Activated CD8-positive, alpha-beta memory T cell treated with anti-CD3 and anti-CD28 coated beads, Interleukin-2, amount 50 U/mL, for 4 hours (primary cell): ENCODE measurements around the gene GTPBP4.

Experiments used
- DNase-seq: peaks from one replicate; pipeline ENCODE4 v3.0.0-alpha.2; 2020

The GTPBP4 gene

DNA sequence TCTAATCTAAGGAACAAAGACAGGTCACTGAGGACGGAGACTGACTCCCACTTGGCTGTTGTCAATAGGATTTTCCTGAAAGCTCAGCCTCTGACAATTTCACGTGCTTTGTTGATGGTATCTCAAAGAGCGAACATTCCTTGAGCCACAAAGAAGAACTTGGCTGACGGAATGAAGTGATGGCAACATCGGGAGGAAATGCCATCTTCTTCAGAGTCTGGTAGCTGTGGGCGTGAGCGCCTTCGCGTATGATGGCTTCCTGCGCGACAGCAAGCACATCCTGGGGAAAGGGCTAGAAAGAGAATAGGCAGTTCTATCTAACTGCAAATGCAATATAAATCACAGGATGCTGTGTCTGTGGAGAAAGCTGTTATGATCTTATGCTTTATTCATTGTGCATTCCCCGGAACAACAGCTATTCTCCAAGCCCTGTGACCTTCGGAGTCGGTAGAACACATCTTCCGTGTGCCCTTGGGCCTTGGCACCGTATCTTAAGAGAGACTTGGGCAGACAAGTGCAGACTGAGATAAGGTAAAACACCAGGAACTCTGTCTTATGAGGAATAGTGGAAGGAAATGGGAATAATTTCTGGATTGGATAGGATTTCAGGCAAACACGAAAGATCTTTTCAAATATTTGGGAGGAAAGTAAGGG lies 19.6 kb upstream of the GTPBP4 start:
- no peak for DNase-seq

- DNase-seq, result no peak
Observed at GRCh38 chr10:969473-970150, 18.6 kb upstream of the GTPBP4 start.

GRCh38 chr10:970311-971149 lies 17.7 kb upstream of the GTPBP4 start:
- no peak for DNase-seq

GRCh38 chr10:971150-971542 lies 17.1 kb upstream of the GTPBP4 start:
- no peak for DNase-seq

- no peak for DNase-seq
Observed at GRCh38 chr10:971613-972012, 16.6 kb upstream of the GTPBP4 start.

- DNase-seq, result no peak
Observed at GRCh38 chr10:972763-973162, 15.5 kb upstream of the GTPBP4 start.

DNA sequence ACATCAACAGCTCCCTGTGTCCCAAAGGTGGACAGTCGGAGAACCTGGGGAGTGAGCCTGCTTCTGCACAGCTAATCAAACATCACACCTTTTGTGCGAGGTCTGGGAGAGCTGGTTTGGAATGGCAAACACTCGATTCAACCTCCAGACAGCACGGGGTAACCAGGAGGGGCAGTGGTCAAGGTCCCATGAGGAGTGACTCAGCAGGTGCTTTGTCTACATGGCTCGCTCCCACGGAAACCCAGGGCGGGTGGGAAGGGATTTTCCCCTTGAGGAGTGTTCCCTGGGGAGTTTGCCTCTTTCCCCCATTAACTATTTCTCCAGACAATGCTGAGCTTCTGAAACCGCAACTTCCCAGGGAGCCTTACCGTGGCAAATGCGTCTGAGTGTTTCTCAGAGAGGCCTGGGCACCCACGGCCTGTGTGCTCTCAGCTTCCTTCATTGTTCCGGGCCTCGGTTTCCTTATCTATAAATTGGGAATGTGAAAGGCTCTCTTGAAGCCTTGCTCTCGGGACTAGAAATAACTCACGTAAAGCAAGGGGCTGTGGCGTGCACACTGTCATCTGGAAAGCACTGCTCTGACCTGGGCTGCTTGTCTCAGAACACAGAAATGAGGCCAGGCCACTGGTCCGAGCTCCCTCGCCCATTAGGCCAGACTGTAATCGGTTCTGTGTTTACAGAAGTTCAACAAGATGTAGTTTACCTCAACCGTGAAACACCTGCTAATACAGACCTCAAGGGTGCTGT lies 14.0 kb upstream of the GTPBP4 start:
- DNase-seq, result no peak

GRCh38 chr10:974785-975074 lies 13.5 kb upstream of the GTPBP4 start:
- no peak for DNase-seq

DNA sequence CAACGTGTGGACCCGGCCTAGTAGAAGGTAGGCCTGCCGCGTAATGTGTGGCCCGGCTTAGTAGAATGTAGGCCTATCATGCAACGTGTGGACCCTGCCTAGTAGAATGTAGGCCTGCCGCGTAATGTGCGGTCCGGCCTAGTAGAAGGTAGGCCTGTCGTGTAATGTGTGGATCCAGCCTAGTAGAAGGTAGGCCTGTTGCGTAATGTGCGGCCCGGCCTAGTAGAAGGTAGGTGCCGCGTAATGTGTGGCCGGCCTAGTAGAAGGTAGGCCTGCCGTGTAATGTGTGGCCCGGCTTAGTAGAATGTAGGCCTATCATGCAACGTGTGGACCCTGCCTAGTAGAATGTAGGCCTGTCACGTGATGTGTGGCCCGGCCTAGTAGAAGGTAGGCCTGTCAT lies 11.9 kb upstream of the GTPBP4 start:
- no peak for DNase-seq

GRCh38 chr10:978826-979421 lies 9.3 kb upstream of the GTPBP4 start:
- no peak for DNase-seq

GRCh38 chr10:980468-981093 lies 7.7 kb upstream of the GTPBP4 start:
- no peak for DNase-seq

DNA sequence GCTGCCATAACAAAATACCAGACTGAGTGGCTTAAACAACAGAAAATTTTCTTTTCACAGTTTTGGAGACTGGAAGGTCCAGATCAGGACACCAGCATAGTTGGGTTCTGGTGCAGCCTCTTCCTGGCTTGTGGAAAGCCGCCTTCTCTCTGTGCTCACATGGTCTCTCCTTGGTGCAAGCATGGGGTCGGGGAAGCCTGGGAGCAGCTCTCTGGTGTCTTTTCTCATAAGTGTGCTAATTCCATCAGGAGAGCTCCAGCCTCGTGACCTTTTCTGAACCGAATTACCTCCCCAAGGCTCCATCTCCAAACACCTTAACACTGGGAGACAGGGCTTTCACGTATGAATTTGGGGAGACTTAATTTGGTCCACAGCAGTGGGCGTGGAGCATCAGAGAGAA lies 4.8 kb upstream of the GTPBP4 start:
- DNase-seq, result no peak

DNA sequence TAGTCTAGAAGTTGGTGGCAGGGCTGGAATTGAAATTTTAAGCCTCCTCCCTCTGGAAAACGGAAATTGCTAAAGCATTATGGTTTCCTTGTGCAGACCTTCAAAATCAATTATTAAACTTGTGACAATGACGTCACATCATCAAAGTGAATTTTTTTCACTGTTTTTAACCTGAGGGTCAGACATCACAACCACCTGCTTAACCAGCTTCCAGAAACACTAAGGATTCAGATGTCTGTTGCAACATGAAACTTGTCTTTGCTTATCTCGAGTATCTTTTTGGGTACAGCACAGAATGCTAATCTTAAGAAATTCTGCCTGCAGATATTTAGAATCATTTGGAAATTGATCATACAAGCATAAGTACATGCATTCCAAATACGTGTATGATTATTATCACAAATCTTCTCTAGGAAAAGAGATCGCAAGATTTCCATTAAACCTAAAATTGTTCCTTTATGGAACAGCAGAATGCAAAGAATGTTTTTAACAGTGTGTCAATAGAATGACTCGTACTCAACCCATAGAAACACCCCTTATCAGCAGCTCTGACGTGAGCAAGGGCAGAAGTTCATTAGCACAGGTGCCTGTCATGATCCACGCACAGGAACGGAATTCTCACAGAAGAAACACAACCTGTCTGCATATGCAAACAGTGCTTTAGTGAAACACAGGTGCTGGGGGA lies 4.1 kb upstream of the GTPBP4 start:
- no peak for DNase-seq

- no peak for DNase-seq
Observed at GRCh38 chr10:985361-985760, 2.9 kb upstream of the GTPBP4 start.

DNA sequence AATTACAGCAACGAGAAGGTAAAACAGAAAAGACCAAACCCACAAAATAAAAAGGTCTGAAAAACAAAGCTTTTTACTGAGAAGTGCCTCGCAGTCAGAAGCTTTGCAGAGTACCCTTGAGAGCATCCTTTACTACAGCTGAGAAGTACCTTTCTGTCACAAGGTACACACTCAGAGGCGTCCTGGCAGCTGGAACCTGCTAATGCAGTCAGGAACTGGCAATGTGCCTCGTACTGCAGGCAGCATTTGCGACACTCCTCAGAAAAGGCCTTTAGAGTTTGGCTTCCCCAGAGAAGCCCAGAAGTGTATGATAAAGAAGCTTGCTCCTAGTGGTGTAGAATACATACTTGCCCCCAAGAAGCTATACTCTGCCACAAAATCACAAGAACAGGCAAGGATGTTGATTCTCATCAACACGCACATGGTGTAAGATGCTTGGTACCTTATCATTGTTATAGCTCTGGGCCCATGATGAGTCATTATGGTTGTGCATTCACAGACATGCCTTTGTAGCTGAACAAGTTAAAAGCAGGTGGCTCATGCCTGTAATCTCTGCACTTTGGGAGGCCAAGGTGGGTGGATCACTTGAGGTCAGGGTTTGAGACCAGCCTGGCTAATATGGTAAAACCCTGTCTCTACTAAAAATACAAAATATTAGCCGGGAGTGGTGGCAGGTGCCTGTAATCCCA lies 2.0 kb upstream of the GTPBP4 start:
- DNase-seq, result no peak

DNA sequence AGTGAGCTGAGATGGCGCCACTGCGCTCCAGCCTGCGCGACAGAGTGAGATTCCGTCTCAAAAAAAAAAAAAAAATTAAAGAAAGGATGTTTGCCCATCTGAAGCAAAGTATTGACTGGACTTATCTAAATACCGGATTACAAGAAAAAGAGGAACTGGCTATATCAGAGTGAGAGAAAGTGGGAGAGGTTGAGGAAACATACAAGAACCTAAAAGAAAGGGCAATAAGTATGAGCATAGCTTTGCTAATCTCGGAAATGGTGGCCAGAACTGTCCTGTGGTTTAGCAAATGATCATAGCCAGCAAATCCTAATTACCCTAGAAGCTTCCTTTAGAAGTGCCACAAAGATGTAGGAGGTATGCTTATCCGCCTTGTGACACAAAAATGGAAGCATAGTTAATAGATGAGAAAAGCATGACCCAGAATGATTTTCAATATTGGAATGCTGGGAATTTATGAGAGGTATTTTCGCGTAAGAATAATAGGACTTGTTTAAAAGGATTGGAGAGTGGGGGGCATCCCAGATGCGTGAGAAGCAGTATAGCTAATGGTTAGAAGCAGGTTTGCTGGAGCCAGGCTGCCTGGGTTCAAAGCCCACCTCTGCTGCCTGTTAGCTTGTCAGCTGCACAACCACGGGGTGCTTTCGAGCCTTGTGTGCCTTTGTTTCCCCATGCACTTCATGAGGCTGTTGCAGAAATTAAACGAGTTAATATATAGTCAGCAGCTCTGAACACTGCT lies 1.2 kb upstream of the GTPBP4 start:
- DNase-seq, result no peak

GRCh38 chr10:987620-987869 lies 689 bp upstream of the GTPBP4 start:
- DNase-seq, result no peak

GRCh38 chr10:988667-989545 lies 672 bp downstream of the GTPBP4 start:
- DNase-seq, result peak; percentile 53

DNA sequence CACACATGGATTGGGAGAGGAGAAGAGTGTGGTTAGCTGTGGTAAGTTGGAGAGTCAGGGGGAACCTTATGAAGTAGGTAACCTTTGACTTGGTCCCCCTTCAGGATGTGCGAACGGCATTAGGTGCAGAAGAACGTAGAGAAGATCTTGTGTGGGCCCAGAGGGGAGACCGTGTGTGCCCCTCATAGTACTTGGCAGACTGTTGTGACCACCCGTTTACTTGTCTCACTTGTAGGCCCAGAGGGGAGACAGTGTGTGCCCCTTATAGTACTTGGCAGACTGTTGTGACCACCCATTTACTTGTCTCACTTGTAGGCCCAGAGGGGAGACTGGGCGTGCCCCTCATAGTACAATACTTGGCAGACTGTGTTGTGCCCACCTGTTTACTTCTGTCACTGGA lies 2.6 kb downstream of the GTPBP4 start:
- DNase-seq, result no peak

DNA sequence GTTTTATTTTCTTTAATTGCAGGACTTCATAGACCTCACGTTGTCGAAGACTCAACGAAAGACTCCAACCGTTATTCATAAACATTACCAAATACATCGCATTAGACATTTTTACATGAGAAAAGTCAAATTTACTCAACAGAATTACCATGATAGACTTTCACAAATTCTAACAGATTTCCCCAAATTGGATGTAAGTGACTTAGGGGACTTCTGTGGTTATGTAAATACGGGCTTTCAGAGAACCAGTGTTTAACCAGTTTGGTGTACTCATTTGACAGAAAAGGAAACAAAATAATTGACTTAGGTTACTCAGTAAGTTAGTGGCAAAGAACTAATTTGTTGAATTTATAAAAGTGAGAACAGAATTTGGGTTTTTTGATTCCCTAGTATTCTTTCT lies 4.2 kb downstream of the GTPBP4 start:
- no peak for DNase-seq
